Naive thymus-derived CD4-positive, alpha-beta T cell (primary cell): ENCODE results near the gene USP17L11. TPM values are rescaled to one million over a fixed set of nuclear protein-coding genes. Genes with fewer than 3 reads are reported as not detected.
"Not testable (repeated sequence)": the region's sequence is repeated elsewhere in the genome, so short reads cannot be mapped to it uniquely, and the experiment has no call there.

Experiments used
- ATAC-seq: fragments of 150-1000 bp; cut with Tn5 transposase; 2 replicates; pipeline ENCODE4 v1.10.0; 2021; ENCODE audit warnings: mild to moderate bottlenecking, moderate library complexity
- CTCF ChIA-PET: fragments of 350-600 bp; sonication (Branson Sonifier 250); formaldehyde crosslinking; loops from one replicate; lab custom pipeline; 2021; ENCODE audit warnings: antibody characterized with exemption; lab: Charles Lee
- POLR2A ChIA-PET: fragments of 350-600 bp; sonication (Branson Sonifier 250); formaldehyde crosslinking; loops from one replicate; lab custom pipeline; 2021; ENCODE audit warnings: antibody characterized with exemption, inconsistent platforms; lab: Charles Lee
- DNase-seq, 9 donors: peaks; one replicate each; pipeline versions ENCODE4 v3.0.0 to v3.0.0-alpha.2; 2020 to 2022; ENCODE audit warnings: mixed read lengths in 1 of 9
- H3K27ac ChIP-seq: one replicate; pipeline ENCODE4 v1.7.0; 2013; ENCODE audit warnings: mild to moderate bottlenecking, low read depth, low read length, moderate library complexity
- H3K27me3 ChIP-seq, 2 donors: one replicate each; pipeline ENCODE4 v1.7.0; 2013; ENCODE audit warnings: low read length in 2 of 2, mild to moderate bottlenecking in 2 of 2, moderate library complexity in 2 of 2; ENCODE audit not compliant: control insufficient read depth in 2 of 2, insufficient read depth in 2 of 2
- H3K36me3 ChIP-seq, 3 experiments: 1 replicate in 2 of 3; 2 replicates in 1 of 3; pipeline ENCODE4 v1.7.0; 2013; ENCODE audit warnings: low read length in 3 of 3, mild to moderate bottlenecking in 3 of 3, moderate library complexity in 1 of 3; ENCODE audit not compliant: insufficient read depth in 3 of 3, control insufficient read depth in 2 of 3
- H3K4me1 ChIP-seq, 2 donors: one replicate each; pipeline ENCODE4 v1.7.0; 2013; ENCODE audit warnings: low read length in 2 of 2, mild to moderate bottlenecking in 2 of 2, moderate library complexity in 1 of 2; ENCODE audit not compliant: control insufficient read depth in 2 of 2, insufficient read depth in 2 of 2
- H3K4me3 ChIP-seq: 2 replicates; pipeline ENCODE4 v1.7.0; 2013; ENCODE audit warnings: mild to moderate bottlenecking, low read length
- H3K9me3 ChIP-seq, 3 experiments: 1 replicate in 2 of 3; 2 replicates in 1 of 3; pipeline ENCODE4 v1.7.0; 2013; ENCODE audit warnings: low read length in 3 of 3; ENCODE audit not compliant: control insufficient read depth in 2 of 3
- H3K27ac Mint-ChIP-seq, 9 donors: one replicate each; pipeline ENCODE4 v1.8.0; 2020 to 2022; ENCODE audit warnings: mixed read lengths in 9 of 9, mild to moderate bottlenecking in 8 of 9, moderate library complexity in 5 of 9, inconsistent platforms in 2 of 9
- H3K27me3 Mint-ChIP-seq, 5 donors: one replicate each; pipeline ENCODE4 v1.8.0; 2021 to 2022; ENCODE audit warnings: mixed read lengths in 5 of 5, mild to moderate bottlenecking in 1 of 5
- H3K36me3 Mint-ChIP-seq, 5 donors: one replicate each; pipeline ENCODE4 v1.8.0; 2020 to 2022; ENCODE audit warnings: mixed read lengths in 5 of 5, mild to moderate bottlenecking in 3 of 5, inconsistent platforms in 1 of 5
- H3K4me1 Mint-ChIP-seq, 7 donors: one replicate each; pipeline ENCODE4 v1.8.0; 2020 to 2022; ENCODE audit warnings: mixed read lengths in 7 of 7, mild to moderate bottlenecking in 3 of 7, inconsistent platforms in 1 of 7
- H3K4me3 Mint-ChIP-seq, 10 donors: one replicate each; pipeline ENCODE4 v1.8.0; 2020 to 2022; ENCODE audit warnings: mild to moderate bottlenecking in 10 of 10, mixed read lengths in 10 of 10, moderate library complexity in 6 of 10, inconsistent platforms in 2 of 10
- H3K9me3 Mint-ChIP-seq, 11 donors: one replicate each; pipeline ENCODE4 v1.8.0; 2020 to 2022; ENCODE audit warnings: mixed read lengths in 11 of 11, mild to moderate bottlenecking in 4 of 11, inconsistent platforms in 1 of 11, moderate library complexity in 1 of 11
- intact Hi-C, 2 donors: fragments of 100-400 bp; cut with micrococcal nuclease; formaldehyde crosslinking; loops; one replicate each; pipeline ENCODE4 v1.15.1; 2023
- polyA plus RNA-seq, 2 donors: library from polyadenylated mRNA; unstranded; fragments of 300-500 nt; fragmentation: Illumina TruSeq; gene quantifications; one replicate each; pipeline ENCODE4 v1.2.3, GENCODE V29; 2021
- total RNA-seq, 6 experiments: library from RNA in 5 of 6; stranded (reverse) in 5 of 6; gene quantifications; 1 replicate in 5 of 6; 2 replicates in 1 of 6; pipeline ENCODE4 v1.2.3 and lab custom pipeline; 2021 to 2026

Gene USP17L11
- total and polyA plus RNA-seq, 7 experiments from 2014 or later = not detected

GRCh38 chr4:9224596-9224995 lies 9.4 kb downstream of the USP17L11 start, which contains the start of gene USP17L13:
Gene USP17L13 (plus strand): TSS chr4:9224896. CDS start chr4:9224896, 0 bp downstream.
- H3K36me3 Mint-ChIP-seq, intact Hi-C loops, H3K4me1 ChIP-seq, H3K27ac ChIP-seq, H3K27me3 Mint-ChIP-seq, H3K36me3 ChIP-seq, H3K27ac Mint-ChIP-seq, H3K4me1 Mint-ChIP-seq, H3K9me3 ChIP-seq, H3K4me3 Mint-ChIP-seq, H3K4me3 ChIP-seq, H3K27me3 ChIP-seq, H3K9me3 Mint-ChIP-seq, DNase-seq, POLR2A ChIA-PET, ATAC-seq, CTCF ChIA-PET: not testable (repeated sequence)

DNA sequence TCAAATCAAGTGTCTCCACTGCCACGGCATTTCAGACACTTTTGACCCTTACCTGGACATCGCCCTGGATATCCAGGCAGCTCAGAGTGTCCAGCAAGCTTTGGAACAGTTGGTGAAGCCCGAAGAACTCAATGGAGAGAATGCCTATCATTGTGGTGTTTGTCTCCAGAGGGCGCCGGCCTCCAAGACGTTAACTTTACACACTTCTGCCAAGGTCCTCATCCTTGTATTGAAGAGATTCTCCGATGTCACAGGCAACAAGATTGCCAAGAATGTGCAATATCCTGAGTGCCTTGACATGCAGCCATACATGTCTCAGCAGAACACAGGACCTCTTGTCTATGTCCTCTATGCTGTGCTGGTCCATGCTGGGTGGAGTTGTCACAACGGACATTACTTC lies 15.0 kb downstream of the USP17L11 start:
- CTCF ChIA-PET, H3K4me1 ChIP-seq, intact Hi-C loops, H3K9me3 ChIP-seq, DNase-seq, H3K4me3 ChIP-seq, H3K4me3 Mint-ChIP-seq, H3K9me3 Mint-ChIP-seq, H3K36me3 Mint-ChIP-seq, H3K27ac ChIP-seq, H3K36me3 ChIP-seq, ATAC-seq, H3K27ac Mint-ChIP-seq, H3K27me3 Mint-ChIP-seq, POLR2A ChIA-PET, H3K27me3 ChIP-seq, H3K4me1 Mint-ChIP-seq: not testable (repeated sequence)

- H3K27ac ChIP-seq, H3K4me3 Mint-ChIP-seq, H3K27me3 Mint-ChIP-seq, ATAC-seq, H3K36me3 Mint-ChIP-seq, intact Hi-C loops, H3K9me3 ChIP-seq, CTCF ChIA-PET, H3K4me3 ChIP-seq, H3K4me1 Mint-ChIP-seq, H3K36me3 ChIP-seq, H3K27ac Mint-ChIP-seq, POLR2A ChIA-PET, H3K9me3 Mint-ChIP-seq, H3K27me3 ChIP-seq, H3K4me1 ChIP-seq, DNase-seq: not testable (repeated sequence)
Measured at GRCh38 chr4:9234085-9234484, 18.9 kb downstream of the USP17L11 start, which contains the start of gene USP17L15. Gene USP17L15 (plus strand): TSS chr4:9234385. CDS start chr4:9234385, 0 bp downstream.

DNA sequence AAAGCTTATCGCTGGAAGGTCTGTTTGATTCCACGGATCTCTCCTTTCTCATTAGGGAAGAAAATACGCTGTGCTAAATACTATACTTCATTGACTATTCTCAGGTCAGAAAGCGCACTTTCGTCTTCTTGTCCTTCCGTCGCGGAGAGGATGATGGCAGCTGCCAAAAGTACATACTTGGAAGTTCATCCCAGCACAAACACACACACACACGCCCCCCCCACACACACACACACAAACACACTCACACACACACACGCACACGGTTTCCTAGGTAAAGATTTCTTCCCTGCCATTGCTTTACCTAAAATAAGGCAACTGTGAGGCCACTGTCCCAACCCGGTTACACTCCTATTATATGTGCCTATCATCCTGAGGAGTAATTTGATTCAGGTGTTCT lies 23.3 kb downstream of the USP17L11 start:
- H3K9me3 ChIP-seq, ATAC-seq, H3K36me3 ChIP-seq, H3K27me3 ChIP-seq, intact Hi-C loops, H3K4me1 ChIP-seq, POLR2A ChIA-PET, H3K4me1 Mint-ChIP-seq, H3K4me3 Mint-ChIP-seq, H3K27me3 Mint-ChIP-seq, H3K9me3 Mint-ChIP-seq, CTCF ChIA-PET, H3K36me3 Mint-ChIP-seq, H3K4me3 ChIP-seq, H3K27ac Mint-ChIP-seq, DNase-seq, H3K27ac ChIP-seq: not testable (repeated sequence)

DNA sequence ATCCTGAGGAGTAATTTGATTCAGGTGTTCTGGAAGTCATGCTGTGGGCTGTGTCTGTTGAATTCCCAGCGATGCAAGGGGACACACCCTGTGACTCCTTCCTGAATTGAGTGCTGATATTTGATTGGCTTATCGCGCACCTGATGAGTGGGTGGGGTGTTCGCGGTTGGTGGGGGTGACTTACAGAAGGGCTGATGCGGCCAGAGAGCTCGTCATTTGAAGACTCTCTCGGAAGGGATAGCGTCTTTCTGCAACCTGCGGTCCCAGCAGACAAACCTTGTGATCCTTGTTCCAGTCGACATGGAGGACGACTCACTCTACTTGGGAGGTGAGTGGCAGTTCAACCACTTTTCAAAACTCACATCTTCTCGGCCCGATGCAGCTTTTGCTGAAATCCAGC lies 28.4 kb downstream of the USP17L11 start, which contains the start of gene USP17L17:
Gene USP17L17, plus strand, starts transcription at position 301 of the 400 bp plus-strand sequence. Its CDS starts 0 bp downstream, at position 301.
- H3K27ac ChIP-seq, H3K4me3 Mint-ChIP-seq, H3K4me1 ChIP-seq, H3K4me1 Mint-ChIP-seq, H3K9me3 Mint-ChIP-seq, ATAC-seq, H3K27ac Mint-ChIP-seq, H3K36me3 Mint-ChIP-seq, H3K27me3 ChIP-seq, H3K9me3 ChIP-seq, H3K27me3 Mint-ChIP-seq, H3K36me3 ChIP-seq, DNase-seq, H3K4me3 ChIP-seq, intact Hi-C loops, CTCF ChIA-PET, POLR2A ChIA-PET: not testable (repeated sequence)

DNA sequence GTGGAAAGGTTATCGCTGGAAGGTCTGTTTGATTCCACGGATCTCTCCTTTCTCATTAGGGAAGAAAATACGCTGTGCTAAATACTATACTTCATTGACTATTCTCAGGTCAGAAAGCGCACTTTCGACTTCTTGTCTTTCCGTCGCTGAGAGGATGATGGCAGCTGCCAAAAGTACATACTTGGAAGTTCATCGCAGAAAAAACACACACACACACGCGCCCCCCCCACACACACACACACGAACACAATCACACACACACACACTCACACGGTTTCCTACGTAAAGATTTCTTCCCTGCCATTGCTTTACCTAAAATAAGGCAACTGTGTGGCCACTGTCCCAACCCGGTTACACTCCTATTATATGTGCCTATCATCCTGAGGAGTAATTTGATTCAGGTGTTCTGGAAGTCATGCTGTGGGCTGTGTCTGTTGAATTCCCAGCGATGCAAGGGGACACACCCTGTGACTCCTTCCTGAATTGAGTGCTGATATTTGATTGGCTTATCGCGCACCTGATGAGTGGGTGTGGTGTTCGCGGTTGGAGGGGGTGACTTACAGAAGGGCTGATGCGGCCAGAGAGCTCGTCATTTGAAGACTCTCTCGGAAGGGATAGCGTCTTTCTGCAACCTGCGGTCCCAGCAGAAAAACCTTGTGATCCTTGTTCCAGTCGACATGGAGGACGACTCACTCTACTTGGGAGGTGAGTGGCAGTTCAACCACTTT lies 32.9 kb downstream of the USP17L11 start, which contains the start of gene USP17L18:
Gene USP17L18, plus strand, starts transcription at position 678 of the 728 bp plus-strand sequence. Its CDS starts 0 bp downstream, at position 678.
- intact Hi-C loops, POLR2A ChIA-PET, H3K36me3 Mint-ChIP-seq, H3K9me3 ChIP-seq, CTCF ChIA-PET, DNase-seq, H3K4me3 Mint-ChIP-seq, H3K27ac ChIP-seq, H3K36me3 ChIP-seq, H3K9me3 Mint-ChIP-seq, H3K4me1 ChIP-seq, H3K27ac Mint-ChIP-seq, ATAC-seq, H3K27me3 ChIP-seq, H3K27me3 Mint-ChIP-seq, H3K4me3 ChIP-seq, H3K4me1 Mint-ChIP-seq: not testable (repeated sequence)

DNA sequence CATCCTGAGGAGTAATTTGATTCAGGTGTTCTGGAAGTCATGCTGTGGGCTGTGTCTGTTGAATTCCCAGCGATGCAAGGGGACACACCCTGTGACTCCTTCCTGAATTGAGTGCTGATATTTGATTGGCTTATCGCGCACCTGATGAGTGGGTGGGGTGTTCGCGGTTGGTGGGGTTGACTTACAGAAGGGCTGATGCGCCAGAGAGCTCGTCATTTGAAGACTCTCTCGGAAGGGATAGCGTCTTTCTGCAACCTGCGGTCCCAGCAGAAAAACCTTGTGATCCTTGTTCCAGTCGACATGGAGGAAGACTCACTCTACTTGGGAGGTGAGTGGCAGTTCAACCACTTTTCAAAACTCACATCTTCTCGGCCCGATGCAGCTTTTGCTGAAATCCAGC lies 37.9 kb downstream of the USP17L11 start, which contains the start of gene USP17L19:
Gene USP17L19, plus strand, starts transcription at position 301 of the 400 bp plus-strand sequence. Its CDS starts 0 bp downstream, at position 301.
- H3K4me3 Mint-ChIP-seq, H3K4me1 ChIP-seq, H3K36me3 Mint-ChIP-seq, H3K9me3 Mint-ChIP-seq, H3K27ac ChIP-seq, H3K36me3 ChIP-seq, DNase-seq, H3K4me1 Mint-ChIP-seq, intact Hi-C loops, H3K27ac Mint-ChIP-seq, POLR2A ChIA-PET, ATAC-seq, CTCF ChIA-PET, H3K4me3 ChIP-seq, H3K27me3 Mint-ChIP-seq, H3K27me3 ChIP-seq, H3K9me3 ChIP-seq: not testable (repeated sequence)
